HepG2 (cell line): ENCODE results near the gene FOXE3. TPM values are rescaled to one million over a fixed set of nuclear protein-coding genes. Genes with fewer than 3 reads are reported as not detected.

ENCODE experiments used
- ATAC-seq: fragments of 200-7000 bp; cut with Tn5 transposase; 3 replicates; pipeline ENCODE4 v1.9.1; 2020; ENCODE audit warnings: mild to moderate bottlenecking, moderate library complexity
- BruUV-seq: library from RNA; stranded (reverse); fragments of 400-500 nt; replicated peaks from 2 replicates; lab custom pipeline; 2021; lab: Mats Ljungman, UMichigan
- CTCF ChIA-PET: fragments of 300-600 bp; formaldehyde crosslinking; extraction: SDS; loops from one replicate; lab custom pipeline; 2021; ENCODE audit warnings: low total read pairs, inconsistent platforms, low intra/inter-chr PET ratio; lab: Yijun Ruan, JAX
- POLR2A ChIA-PET: fragments of 350-600 bp; sonication (Branson Sonifier 250); formaldehyde crosslinking; loops from one replicate; lab custom pipeline; 2020; ENCODE audit warnings: antibody characterized with exemption, inconsistent platforms; lab: Yijun Ruan, JAX
- DNase-seq: peaks from one replicate; pipeline ENCODE4 v3.0.0-alpha.2; 2015; ENCODE audit warnings: low spot score
- FAIRE-seq: peaks from 3 replicates; lab custom pipeline; 2011; peaks lifted over from hg19 to GRCh38; lab: Jason Lieb, UNC
- H2AFZ ChIP-seq: one replicate; pipeline ENCODE4 v1.6.1; 2011; ENCODE audit warnings: low read length, inconsistent platforms
- H3K27ac ChIP-seq: fragments of 300-600 bp; 3 replicates; pipeline ENCODE4 v1.8.0; 2011; ENCODE audit warnings: mixed run types, mild to moderate bottlenecking, mixed read lengths, low read length, inconsistent platforms; ENCODE audit not compliant: insufficient read depth; ENCODE audit errors: extremely low read length
- H3K27me3 ChIP-seq, 2 experiments: fragments of 200-600 bp in 1 of 2; 2 replicates in 1 of 2; 3 replicates in 1 of 2; pipeline versions ENCODE4 v1.6.0 to v1.8.0; 2011; ENCODE audit warnings: low read length in 2 of 2, mild to moderate bottlenecking in 2 of 2, moderate library complexity in 2 of 2, inconsistent platforms in 1 of 2; ENCODE audit not compliant: insufficient read depth in 2 of 2, control insufficient read depth in 1 of 2
- H3K36me3 ChIP-seq, 2 experiments: fragments of 200-600 bp in 1 of 2; replicated peaks in 1 of 2; 2 replicates in 1 of 2; 3 replicates in 1 of 2; pipeline versions ENCODE4 v1.5.1 to v1.8.0; 2011; ENCODE audit warnings: low read length in 2 of 2, inconsistent platforms in 1 of 2; ENCODE audit not compliant: insufficient read depth in 2 of 2, control insufficient read depth in 1 of 2
- H3K4me1 ChIP-seq: 2 replicates; pipeline ENCODE4 v1.5.1; 2012; ENCODE audit warnings: low read length, inconsistent platforms; ENCODE audit not compliant: insufficient read depth
- H3K4me2 ChIP-seq: 2 replicates; pipeline ENCODE4 v1.6.0; 2011; ENCODE audit warnings: low read depth, low read length, inconsistent platforms
- H3K4me3 ChIP-seq, 3 experiments: fragments of 200-600 bp in 1 of 3; sonication (generic), shearing (Covaris generic) in 1 of 3; replicated peaks in 1 of 3; 2 replicates each; pipeline ENCODE4 v1.5.1; 2011 to 2016; ENCODE audit warnings: low read length in 3 of 3, inconsistent platforms in 2 of 3, low read depth in 2 of 3, mild to moderate bottlenecking in 2 of 3, control low read depth in 1 of 3, mixed read lengths in 1 of 3; ENCODE audit not compliant: insufficient read depth in 1 of 3
- H3K79me2 ChIP-seq: one replicate; pipeline ENCODE4 v1.6.1; 2011; ENCODE audit warnings: low read length, inconsistent platforms; ENCODE audit not compliant: insufficient read depth
- H3K9ac ChIP-seq: 2 replicates; pipeline ENCODE4 v1.6.0; 2011; ENCODE audit warnings: mild to moderate bottlenecking, low read depth, low read length, inconsistent platforms; ENCODE audit not compliant: insufficient read depth
- H3K9me3 ChIP-seq: 2 replicates; pipeline ENCODE4 v1.5.1; 2012; ENCODE audit warnings: mild to moderate bottlenecking, low read length
- H4K20me1 ChIP-seq: 2 replicates; pipeline ENCODE4 v1.6.0; 2011; ENCODE audit warnings: inconsistent platforms, mild to moderate bottlenecking, low read length, moderate library complexity; ENCODE audit not compliant: insufficient read depth
- ARNT ChIP-seq: fragments of 450-650 bp; IDR thresholded peaks from 2 replicates; pipeline ENCODE4 v1.6.1; 2017
- CENPX ChIP-seq: sonication (generic); formaldehyde crosslinking; IDR thresholded peaks from 2 replicates; pipeline ENCODE4 v1.9.0; 2021; ENCODE audit warnings: mild to moderate bottlenecking, missing genetic modification reagents, moderate library complexity
- REL ChIP-seq: sonication (generic); formaldehyde crosslinking; conservative IDR thresholded peaks from 2 replicates; pipeline ENCODE4 v1.8.0; 2022; ENCODE audit warnings: mild to moderate bottlenecking, missing genetic modification reagents, moderate library complexity
- ZNF414 ChIP-seq: sonication (generic); formaldehyde crosslinking; IDR thresholded peaks from 2 replicates; pipeline ENCODE4 v1.5.0; 2020; ENCODE audit warnings: missing genetic modification reagents
- ZNF629 ChIP-seq: sonication (generic); formaldehyde crosslinking; conservative IDR thresholded peaks from 2 replicates; pipeline ENCODE4 v1.5.0; 2020; ENCODE audit warnings: missing genetic modification reagents
- ZNF768 ChIP-seq: sonication (generic); formaldehyde crosslinking; IDR thresholded peaks from 2 replicates; pipeline ENCODE4 v1.4.0; 2020; ENCODE audit warnings: missing genetic modification reagents
- whole genome bisulfite sequencing: methylation state at CpG from one replicate; pipeline ENCODE4 v1.1.6; 2017; ENCODE audit warnings: low lambda C conversion rate; 5-methylcytosine and 5-hydroxymethylcytosine counted together
- in situ Hi-C: cut with HindIII; loops from 2 replicates; pipeline ENCODE4 v1.10.0; 2017; ENCODE audit warnings: low pct_unique_long_range_greater_than_20kb; ENCODE audit not compliant: extremely low pct_ligation_motif_present
- intact Hi-C: fragments of 100-400 bp; cut with micrococcal nuclease; formaldehyde crosslinking; loops from one replicate; pipeline ENCODE4 v1.10.0; 2022; ENCODE audit not compliant: unreplicated experiment
- polyA plus RNA-seq, 8 experiments: library from polyadenylated mRNA; depleted of rRNA in 3 of 8; stranded (reverse) in 7 of 8; unstranded in 1 of 8; fragments of >200 nt; fragmentation: Illumina TruSeq in 4 of 8; extraction: Trizol in 4 of 8; gene quantifications; 2 replicates each; pipeline versions ENCODE4 v1.2.1 to v1.2.3, GENCODE V29; 2011 to 2016; ENCODE audit warnings: low read depth in 4 of 8, missing spikeins in 1 of 8, mixed read lengths in 1 of 8; ENCODE audit not compliant: insufficient read depth in 1 of 8
- total RNA-seq, 5 experiments: library from RNA; depleted of rRNA; stranded (reverse); fragments of >200 nt; fragmentation: Illumina TruSeq; extraction: Trizol; gene quantifications; 2 replicates each; pipeline ENCODE4 v1.2.3, GENCODE V29; 2016; ENCODE audit warnings: low read depth in 1 of 5
- TF ChIP-seq, protein P1 (sequence below): sonication (generic); formaldehyde crosslinking; IDR thresholded peaks from 2 replicates; pipeline ENCODE4 v1.5.0; 2020; ENCODE audit warnings: mild to moderate bottlenecking, missing genetic modification reagents

Gene FOXE3
- total and polyA plus RNA-seq, 2 of the 13 experiments (the other 11 are each of a cell fraction or from before 2014, with no cell fraction given) = not detected

GRCh38 chr1:47434051-47434842 lies 18.2 kb downstream of the FOXE3 start:
- TF ChIP-seq ZNF768 (CRISPR knock-in tag) (peak; percentile 22; the same call in 1 of the 2 replicates), CENPX (CRISPR knock-in tag) (no peak)
- Histone ChIP-seq H3K4me2 (no peak overlapping the region), H3K79me2 (no peaks in the 10 kb centered on the region)

GRCh38 chr1:47435506-47436303 lies 19.6 kb downstream of the FOXE3 start:
- peak overlapping the region; percentile 74 for H3K4me2 ChIP-seq
- H3K9me3 ChIP-seq = no peaks in the 10 kb centered on the region
- intact Hi-C loops (no loop called here), in situ Hi-C loops (no loop called here)
- H3K27me3 ChIP-seq = peaks cover 0 to 13% of the 10 kb centered on the region in 2 experiments; a peak in 3 of 5 replicates
- BruUV-seq = TSS peak; percentile 49
- H3K9ac ChIP-seq = no peak overlapping the region
- FAIRE-seq (no peak), DNase-seq (no peak), ATAC-seq (no peak)
- H4K20me1 ChIP-seq = 0 out of 2 replicates have a peak, but pooled peaks cover 2% of the 10 kb centered on the region
- no peaks in the 10 kb centered on the region for H3K36me3 ChIP-seq
- peaks cover 21% of the 10 kb centered on the region for H3K4me1 ChIP-seq
- peak overlapping the region in 1 of 3 experiments; percentile 78; a peak in 1 of 6 replicates for H3K4me3 ChIP-seq
- H3K27ac ChIP-seq = no peak overlapping the region
- ChIA-PET CTCF (interaction anchor here (3.9 kb wide), 1 partner anchor 275 kb away, joined by 34 read pairs; no protein-coding TSS in a partner anchor), POLR2A (interaction anchor here (1.0 kb wide), 1 partner anchor 42 kb away, joined by 3 read pairs; no protein-coding TSS in a partner anchor)
- no peaks in the 10 kb centered on the region for H3K79me2 ChIP-seq
- TF ChIP-seq ZNF414 (CRISPR knock-in tag) = no peak
- TF ChIP-seq REL (CRISPR knock-in tag) = 0 out of 2 replicates have a peak, but pooled peaks have one; percentile 3
- TF ChIP-seq ARNT = no peak
- TF ChIP-seq ZNF629 (CRISPR knock-in tag) = peak; percentile 73
- TF ChIP-seq, protein P1, sequence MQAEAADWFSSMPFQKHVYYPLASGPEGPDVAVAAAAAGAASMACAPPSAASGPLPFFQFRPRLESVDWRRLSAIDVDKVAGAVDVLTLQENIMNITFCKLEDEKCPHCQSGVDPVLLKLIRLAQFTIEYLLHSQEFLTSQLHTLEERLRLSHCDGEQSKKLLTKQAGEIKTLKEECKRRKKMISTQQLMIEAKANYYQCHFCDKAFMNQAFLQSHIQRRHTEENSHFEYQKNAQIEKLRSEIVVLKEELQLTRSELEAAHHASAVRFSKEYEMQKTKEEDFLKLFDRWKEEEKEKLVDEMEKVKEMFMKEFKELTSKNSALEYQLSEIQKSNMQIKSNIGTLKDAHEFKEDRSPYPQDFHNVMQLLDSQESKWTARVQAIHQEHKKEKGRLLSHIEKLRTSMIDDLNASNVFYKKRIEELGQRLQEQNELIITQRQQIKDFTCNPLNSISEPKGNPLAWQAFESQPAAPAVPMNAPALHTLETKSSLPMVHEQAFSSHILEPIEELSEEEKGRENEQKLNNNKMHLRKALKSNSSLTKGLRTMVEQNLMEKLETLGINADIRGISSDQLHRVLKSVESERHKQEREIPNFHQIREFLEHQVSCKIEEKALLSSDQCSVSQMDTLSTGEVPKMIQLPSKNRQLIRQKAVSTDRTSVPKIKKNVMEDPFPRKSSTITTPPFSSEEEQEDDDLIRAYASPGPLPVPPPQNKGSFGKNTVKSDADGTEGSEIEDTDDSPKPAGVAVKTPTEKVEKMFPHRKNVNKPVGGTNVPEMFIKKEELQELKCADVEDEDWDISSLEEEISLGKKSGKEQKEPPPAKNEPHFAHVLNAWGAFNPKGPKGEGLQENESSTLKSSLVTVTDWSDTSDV (CRISPR knock-in tag) = no peak
- no peak overlapping the region for H2AFZ ChIP-seq
- WGBS = 81% methylated on average over 6 of the region's 6 CpGs

More at GRCh38 chr1:47434051-47434842, 18.2 kb downstream of the FOXE3 start:
- H2AFZ ChIP-seq = no peak overlapping the region
- H3K9me3 ChIP-seq = no peaks in the 10 kb centered on the region
- no peak for DNase-seq
- intact Hi-C loops = no loop called here
- no peak overlapping the region for H3K27ac ChIP-seq
- no peaks in the 10 kb centered on the region for H3K27me3 ChIP-seq
- no TSS peak for BruUV-seq
- POLR2A ChIA-PET = interaction anchor here (1.3 kb wide), 1 partner anchor 43 kb away, joined by 3 read pairs; no protein-coding TSS in a partner anchor
- FAIRE-seq = no peak
- ATAC-seq = no peak
- H3K4me3 ChIP-seq = no peak overlapping the region
- CTCF ChIA-PET = no interaction called here
- no peak overlapping the region for H3K9ac ChIP-seq
- no peaks in the 10 kb centered on the region for H4K20me1 ChIP-seq
- H3K4me1 ChIP-seq = peaks cover 21% of the 10 kb centered on the region
- WGBS = 97% methylated on average over 47 of the region's 51 CpGs
- in situ Hi-C loops = no loop called here
- H3K36me3 ChIP-seq = no peaks in the 10 kb centered on the region
